Endothelial cell of umbilical vein (primary cell): ENCODE results near the gene FTO. TPM values are rescaled to one million over a fixed set of nuclear protein-coding genes. Genes with fewer than 3 reads are reported as not detected.

Source experiments
- BruUV-seq: library from RNA; stranded (reverse); fragments of 400-500 nt; replicated peaks from 2 replicates; lab custom pipeline; 2021; lab: Mats Ljungman, UMichigan
- CTCF ChIA-PET: fragments of 300-600, 350-600 bp; sonication (Branson Sonifier 250); formaldehyde crosslinking; loops from one replicate; lab custom pipeline; 2021; ENCODE audit warnings: antibody characterized with exemption, inconsistent platforms; lab: Charles Lee
- POLR2A ChIA-PET: fragments of 300-600, 350-600 bp; sonication (Branson Sonifier 250); formaldehyde crosslinking; loops from one replicate; lab custom pipeline; 2021; ENCODE audit warnings: antibody characterized with exemption, inconsistent platforms; lab: Charles Lee
- DNase-seq: peaks from one replicate; pipeline ENCODE4 v3.0.0-alpha.2; 2011; ENCODE audit warnings: low read depth, low spot score
- FAIRE-seq: peaks from 2 replicates; lab custom pipeline; 2011; peaks lifted over from hg19 to GRCh38; lab: Jason Lieb, UNC
- H2AFZ ChIP-seq: 2 replicates; pipeline ENCODE4 v1.6.0; 2012; ENCODE audit warnings: low read depth, low read length, control low read depth, inconsistent platforms
- H3K27ac ChIP-seq: 2 replicates; pipeline ENCODE4 v1.5.1; 2011; ENCODE audit warnings: low read depth, mild to moderate bottlenecking, control low read depth, low read length, moderate library complexity; ENCODE audit not compliant: insufficient read depth
- H3K27me3 ChIP-seq, 2 experiments: 2 replicates each; pipeline versions ENCODE4 v1.6.0 to v1.6.1; 2011; ENCODE audit warnings: low read length in 2 of 2, mixed read lengths in 1 of 2; ENCODE audit not compliant: control insufficient read depth in 2 of 2, insufficient read depth in 2 of 2
- H3K36me3 ChIP-seq, 2 experiments: 2 replicates in 1 of 2; 3 replicates in 1 of 2; pipeline ENCODE4 v1.5.1; 2011; ENCODE audit warnings: low read length in 2 of 2, mild to moderate bottlenecking in 1 of 2, moderate library complexity in 1 of 2; ENCODE audit not compliant: control insufficient read depth in 2 of 2, insufficient read depth in 2 of 2; ENCODE audit errors: extremely low read depth in 1 of 2
- H3K4me1 ChIP-seq: 3 replicates; pipeline ENCODE4 v1.5.1; 2011; ENCODE audit warnings: mild to moderate bottlenecking, low read length; ENCODE audit not compliant: control insufficient read depth, insufficient read depth; ENCODE audit errors: extremely low read depth
- H3K4me2 ChIP-seq: 2 replicates; pipeline ENCODE4 v1.6.1; 2011; ENCODE audit warnings: low read length, control low read depth, mixed read lengths; ENCODE audit not compliant: insufficient read depth
- H3K4me3 ChIP-seq, 3 experiments: fragments of 200-600 bp in 1 of 3; sonication (generic), shearing (Covaris generic) in 1 of 3; replicated peaks in 1 of 3; 2 replicates each; pipeline ENCODE4 v1.5.1; 2011 to 2016; ENCODE audit warnings: control low read depth in 3 of 3, low read length in 3 of 3, mild to moderate bottlenecking in 2 of 3, inconsistent platforms in 1 of 3, low read depth in 1 of 3, moderate library complexity in 1 of 3; ENCODE audit not compliant: insufficient read depth in 1 of 3
- H3K79me2 ChIP-seq: 2 replicates; pipeline ENCODE4 v1.6.0; 2012; ENCODE audit warnings: low read length, inconsistent platforms; ENCODE audit not compliant: control insufficient read depth, insufficient read depth
- H3K9ac ChIP-seq: replicated peaks from 2 replicates; pipeline ENCODE3; 2011; ENCODE audit warnings: low read length, control low read depth; ENCODE audit not compliant: insufficient read depth; ENCODE audit errors: extremely low read depth
- H3K9me1 ChIP-seq: replicated peaks from 3 replicates; pipeline ENCODE4 v1.6.0; 2011; ENCODE audit warnings: mild to moderate bottlenecking, low read length; ENCODE audit not compliant: control insufficient read depth, insufficient read depth; ENCODE audit errors: extremely low read depth
- H3K9me3 ChIP-seq: replicated peaks from 2 replicates; pipeline ENCODE4 v1.5.1; 2012; ENCODE audit warnings: low read length, inconsistent platforms; ENCODE audit not compliant: control insufficient read depth, insufficient read depth
- H4K20me1 ChIP-seq: replicated peaks from 2 replicates; pipeline ENCODE3; 2011; ENCODE audit warnings: mild to moderate bottlenecking, low read length; ENCODE audit not compliant: control insufficient read depth, insufficient read depth; ENCODE audit errors: extremely low read depth
- EZH2 ChIP-seq: IDR thresholded peaks from 2 replicates; pipeline ENCODE4 v1.6.1; 2012; ENCODE audit warnings: borderline replicate concordance, low read depth, mild to moderate bottlenecking, moderate library complexity, low read length, inconsistent platforms; ENCODE audit not compliant: severe bottlenecking
- FOS ChIP-seq: IDR thresholded peaks from 2 replicates; pipeline ENCODE4 v1.6.1; 2011; ENCODE audit warnings: mild to moderate bottlenecking, low read length, moderate library complexity, borderline replicate concordance; ENCODE audit not compliant: insufficient read depth
- GATA2 ChIP-seq: IDR thresholded peaks from 2 replicates; pipeline ENCODE4 v1.7.0; 2011; ENCODE audit warnings: low read depth, mild to moderate bottlenecking, moderate library complexity, mixed read lengths, low read length; ENCODE audit not compliant: insufficient read length, insufficient read depth
- JUN ChIP-seq: IDR thresholded peaks from 2 replicates; pipeline ENCODE4 v1.6.1; 2011; ENCODE audit warnings: borderline replicate concordance, low read depth; ENCODE audit not compliant: insufficient read length, insufficient read depth
- MYC ChIP-seq: IDR thresholded peaks from one replicate; pipeline ENCODE4 v1.6.1; 2011; ENCODE audit warnings: mild to moderate bottlenecking, low read depth, low read length
- POLR2A ChIP-seq: IDR thresholded peaks from 2 replicates; pipeline ENCODE4 v1.6.1; 2012; ENCODE audit warnings: low read depth, mild to moderate bottlenecking, control low read depth, low read length
- POLR2AphosphoS5 ChIP-seq: IDR thresholded peaks from 2 replicates; pipeline ENCODE4 v1.6.1; 2012; ENCODE audit warnings: low read depth, mild to moderate bottlenecking, control low read depth, low read length, moderate library complexity; ENCODE audit not compliant: insufficient read depth
- dilution Hi-C: fragments of 300-500 bp; cut with MboI; formaldehyde crosslinking; loops from one replicate; pipeline ENCODE4 v1.15.0; 2019; ENCODE audit warnings: low sequenced_read_pairs; ENCODE audit not compliant: extremely low pct_ligation_motif_present
- intact Hi-C: fragments of 100-400 bp; cut with micrococcal nuclease; formaldehyde crosslinking; loops from one replicate; pipeline ENCODE4 v1.10.0; 2022
- polyA plus RNA-seq, 4 experiments: library from polyadenylated mRNA; depleted of rRNA in 3 of 4; stranded (reverse) in 3 of 4; unstranded in 1 of 4; fragments of >200 nt; gene quantifications; 2 replicates each; pipeline versions ENCODE4 v1.2.1 to v1.2.3, GENCODE V29; 2011 to 2012; ENCODE audit warnings: missing spikeins in 1 of 4
- total RNA-seq: library from RNA; stranded (reverse); gene quantifications from 2 replicates; pipeline ENCODE4 v1.2.3, GENCODE V29; 2021
- TF ChIP-seq, protein P1 (sequence below), 2 donors: IDR thresholded peaks; 1 replicate in 1 of 2; 2 replicates in 1 of 2; pipeline ENCODE4 v1.5.1; 2011; ENCODE audit warnings: low read length in 2 of 2, mild to moderate bottlenecking in 2 of 2, moderate library complexity in 2 of 2, control low read depth in 1 of 2, inconsistent platforms in 1 of 2, low read depth in 1 of 2; ENCODE audit not compliant: insufficient read depth in 1 of 2; ENCODE audit errors: extremely low read depth in 1 of 2
- TF ChIP-seq, protein P2 (sequence below): IDR thresholded peaks from 2 replicates; pipeline ENCODE4 v1.6.1; 2011; ENCODE audit not compliant: insufficient read depth, insufficient read length

FTO gene
- total and polyA plus RNA-seq, 2 donors (not counting 3 experiments of a cell fraction or from before 2014, with no cell fraction given): 48.6 to 87.1 TPM

DNA sequence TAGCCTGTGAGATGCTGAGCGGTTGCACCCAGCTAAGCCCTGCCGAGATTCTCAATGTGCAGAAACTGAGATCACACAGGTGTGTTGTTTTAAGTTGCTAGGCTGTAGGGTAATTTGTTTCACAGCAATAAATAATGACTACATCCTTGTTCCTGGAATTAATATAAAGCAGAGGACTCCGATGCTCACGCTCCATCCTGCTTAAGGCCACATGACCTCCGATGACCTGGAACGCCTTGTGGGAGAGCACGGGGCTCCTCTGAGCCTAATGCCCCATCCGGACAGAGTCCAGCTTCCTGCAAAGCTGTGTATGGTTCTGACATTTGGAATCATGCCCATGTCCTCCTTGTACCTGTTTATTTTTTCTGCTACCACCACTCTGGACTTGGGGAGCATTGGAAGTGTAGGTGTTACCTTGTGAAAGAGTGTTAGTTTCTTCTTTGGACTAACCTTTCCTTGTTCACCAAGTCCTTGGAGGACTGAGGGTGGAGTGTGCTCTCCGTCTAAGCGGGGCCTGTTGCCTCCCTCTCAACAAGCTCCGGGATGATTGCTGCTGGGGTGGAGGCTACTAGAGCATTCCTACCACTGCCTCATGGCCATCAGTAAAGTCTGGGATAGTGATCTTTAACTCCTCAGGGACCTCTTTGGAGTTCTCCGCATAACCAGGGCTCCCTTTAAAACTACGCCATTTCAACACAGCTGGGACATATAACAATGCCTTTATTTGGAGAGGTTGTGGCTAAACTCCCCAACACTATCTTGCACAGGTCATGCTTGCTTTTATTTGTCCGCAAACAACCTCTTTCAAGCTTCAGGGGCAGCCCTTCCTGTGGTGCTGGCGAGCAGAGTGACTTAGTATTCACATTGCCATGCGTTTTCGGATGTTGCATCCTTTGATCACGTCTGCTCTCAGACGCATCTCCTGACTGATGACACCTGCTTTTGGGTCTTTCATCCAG, 457.3 kb downstream of the FTO start:
- H3K4me3 ChIP-seq: no peak overlapping the region
- dilution Hi-C loops: no loop called here
- intact Hi-C loops: no loop called here
- DNase-seq (no peak), FAIRE-seq (no peak)
- no peak for TF ChIP-seq POLR2AphosphoS5
- TF ChIP-seq, protein P1, sequence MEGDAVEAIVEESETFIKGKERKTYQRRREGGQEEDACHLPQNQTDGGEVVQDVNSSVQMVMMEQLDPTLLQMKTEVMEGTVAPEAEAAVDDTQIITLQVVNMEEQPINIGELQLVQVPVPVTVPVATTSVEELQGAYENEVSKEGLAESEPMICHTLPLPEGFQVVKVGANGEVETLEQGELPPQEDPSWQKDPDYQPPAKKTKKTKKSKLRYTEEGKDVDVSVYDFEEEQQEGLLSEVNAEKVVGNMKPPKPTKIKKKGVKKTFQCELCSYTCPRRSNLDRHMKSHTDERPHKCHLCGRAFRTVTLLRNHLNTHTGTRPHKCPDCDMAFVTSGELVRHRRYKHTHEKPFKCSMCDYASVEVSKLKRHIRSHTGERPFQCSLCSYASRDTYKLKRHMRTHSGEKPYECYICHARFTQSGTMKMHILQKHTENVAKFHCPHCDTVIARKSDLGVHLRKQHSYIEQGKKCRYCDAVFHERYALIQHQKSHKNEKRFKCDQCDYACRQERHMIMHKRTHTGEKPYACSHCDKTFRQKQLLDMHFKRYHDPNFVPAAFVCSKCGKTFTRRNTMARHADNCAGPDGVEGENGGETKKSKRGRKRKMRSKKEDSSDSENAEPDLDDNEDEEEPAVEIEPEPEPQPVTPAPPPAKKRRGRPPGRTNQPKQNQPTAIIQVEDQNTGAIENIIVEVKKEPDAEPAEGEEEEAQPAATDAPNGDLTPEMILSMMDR (IDR thresholded peaks at IDR 0.05; ENCODE audit: extremely low read depth in 1 of 2, insufficient read depth in 1 of 2, low read depth in 1 of 2, low read length in 2 of 2): no peak
- TF ChIP-seq JUN: no peak
- TF ChIP-seq POLR2A: no peak
- TF ChIP-seq, protein P2, sequence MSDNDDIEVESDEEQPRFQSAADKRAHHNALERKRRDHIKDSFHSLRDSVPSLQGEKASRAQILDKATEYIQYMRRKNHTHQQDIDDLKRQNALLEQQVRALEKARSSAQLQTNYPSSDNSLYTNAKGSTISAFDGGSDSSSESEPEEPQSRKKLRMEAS: no peak
- no peak for TF ChIP-seq MYC
- no peak for TF ChIP-seq EZH2
- no peak for TF ChIP-seq FOS
- TF ChIP-seq GATA2: no peak
- ChIA-PET CTCF (no interaction called here), POLR2A (no interaction called here)
- no peak overlapping the region for H2AFZ ChIP-seq
- H3K27ac ChIP-seq: no peak overlapping the region
- H3K27me3 ChIP-seq: no peaks in the 10 kb centered on the region
- no peaks in the 10 kb centered on the region for H3K79me2 ChIP-seq
- no peak overlapping the region for H3K9ac ChIP-seq
- H3K4me1 ChIP-seq: no peaks in the 10 kb centered on the region
- BruUV-seq: no TSS peak
- H3K36me3 ChIP-seq: no peaks in the 10 kb centered on the region
- no peaks in the 10 kb centered on the region for H4K20me1 ChIP-seq
- no peaks in the 10 kb centered on the region for H3K9me3 ChIP-seq
- H3K9me1 ChIP-seq: no peaks in the 10 kb centered on the region
- H3K4me2 ChIP-seq: no peak overlapping the region
